ENCODE measurements around the gene IL32.
A peak's percentile ranks its signal among the peaks of the same experiment; 100 is the strongest.

The IL32 gene, protein sequence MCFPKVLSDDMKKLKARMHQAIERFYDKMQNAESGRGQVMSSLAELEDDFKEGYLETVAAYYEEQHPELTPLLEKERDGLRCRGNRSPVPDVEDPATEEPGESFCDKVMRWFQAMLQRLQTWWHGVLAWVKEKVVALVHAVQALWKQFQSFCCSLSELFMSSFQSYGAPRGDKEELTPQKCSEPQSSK

GRCh38 chr16:3065069-3065741, at the start of gene IL32:
Gene IL32, plus strand, starts transcription at chr16:3065640. Its CDS starts 172 bp downstream, at chr16:3065812.
- no peak for DNase-seq (ENCODE audit: low read depth)

DNA sequence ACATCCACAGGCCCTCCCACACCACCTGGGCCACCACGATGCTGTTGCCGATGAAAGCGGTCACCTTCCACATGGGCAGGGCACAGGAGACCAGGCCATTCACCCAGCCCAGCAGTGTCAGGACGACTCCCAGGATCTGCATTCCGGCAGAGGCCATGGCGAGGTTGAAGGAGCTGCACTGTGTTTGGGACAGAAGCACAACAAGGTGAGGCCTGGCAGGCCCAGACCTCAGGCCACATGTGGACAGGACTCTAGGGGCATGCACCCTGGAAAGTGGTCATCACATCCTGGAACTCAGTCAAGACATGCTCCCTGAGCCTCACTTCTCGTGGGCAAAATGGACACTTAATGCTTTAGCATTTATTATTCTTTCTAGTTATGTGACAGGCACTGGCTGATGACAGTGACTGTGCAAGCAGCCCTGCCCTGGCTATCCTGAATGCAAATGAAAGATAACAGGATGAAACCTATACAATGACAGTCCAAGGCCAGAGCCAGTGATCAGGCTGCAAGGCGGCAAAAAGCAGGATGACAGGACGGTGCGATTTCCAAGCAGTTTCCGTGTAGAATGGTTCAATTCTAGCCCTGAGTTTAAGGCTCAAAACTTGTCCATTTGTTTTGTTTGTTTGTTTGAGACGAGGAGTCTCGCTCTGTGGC, 49.4 kb upstream of the IL32 start:
- DNase-seq (ENCODE audit: low read depth): no peak

DNA sequence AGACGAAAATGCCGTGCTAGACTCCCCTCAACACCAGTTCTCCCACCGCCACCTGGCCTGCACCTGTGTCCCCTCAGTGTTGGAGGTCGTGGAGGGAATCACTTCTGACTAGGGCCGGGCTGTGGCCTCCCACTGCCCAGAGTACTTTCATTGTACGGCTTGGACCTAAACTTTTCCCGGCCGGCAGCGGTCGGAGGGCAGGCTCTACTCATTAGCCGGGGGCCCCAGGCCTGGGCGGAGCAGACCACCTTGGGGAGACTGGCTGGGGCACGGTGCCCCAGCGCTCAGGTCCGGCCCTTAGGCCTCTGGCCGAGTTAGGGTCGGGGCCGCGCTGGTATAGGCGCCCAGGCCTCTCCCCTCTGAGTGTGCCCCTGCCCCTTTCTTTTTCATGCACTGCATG, 48.1 kb upstream of the IL32 start:
- no peak for DNase-seq (ENCODE audit: low read depth)

DNA sequence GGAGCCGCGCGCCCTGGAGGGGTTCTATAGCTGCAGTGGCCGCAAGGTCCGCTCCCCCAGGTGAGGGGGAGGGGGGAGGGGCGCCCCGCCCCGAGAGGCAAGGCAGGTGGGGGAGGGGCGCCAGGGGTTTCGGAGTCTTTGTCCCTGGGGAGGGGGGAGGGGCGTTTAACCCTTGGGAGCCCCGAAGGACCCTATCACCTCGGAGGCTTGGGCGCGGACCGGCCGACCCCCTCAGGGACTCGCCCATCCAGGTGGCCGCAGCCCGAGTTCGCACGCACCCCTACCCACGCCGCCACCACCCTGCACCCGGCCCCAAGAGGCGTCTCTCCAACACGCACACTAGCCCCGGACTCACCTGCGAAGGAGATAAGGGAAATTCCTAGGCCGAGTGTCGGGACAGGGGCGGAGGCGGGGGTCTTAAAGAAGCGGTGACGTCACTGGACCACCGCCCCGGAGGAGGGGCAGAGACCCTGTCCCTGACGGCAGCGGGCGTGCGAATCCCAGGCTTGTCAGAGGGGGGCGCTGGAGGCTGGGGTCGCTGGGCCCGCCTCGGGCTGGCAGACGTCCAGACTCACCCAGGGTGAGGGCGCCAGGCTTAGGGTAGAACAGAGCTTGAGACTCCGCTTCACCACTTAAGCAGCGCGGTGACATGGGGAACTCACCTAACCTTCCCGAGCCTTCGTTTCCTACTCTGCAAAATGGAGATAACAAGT, 47.5 kb upstream of the IL32 start, which contains the start of gene CLDN6:
Gene CLDN6, minus strand, starts transcription at position 390 of the 713 bp plus-strand sequence. CDS start 2,162 bp downstream, outside the sequence.
- DNase-seq (ENCODE audit: low read depth): no peak

GRCh38 chr16:3019594-3020246, 45.7 kb upstream of the IL32 start:
- DNase-seq (ENCODE audit: low read depth): no peak

DNA sequence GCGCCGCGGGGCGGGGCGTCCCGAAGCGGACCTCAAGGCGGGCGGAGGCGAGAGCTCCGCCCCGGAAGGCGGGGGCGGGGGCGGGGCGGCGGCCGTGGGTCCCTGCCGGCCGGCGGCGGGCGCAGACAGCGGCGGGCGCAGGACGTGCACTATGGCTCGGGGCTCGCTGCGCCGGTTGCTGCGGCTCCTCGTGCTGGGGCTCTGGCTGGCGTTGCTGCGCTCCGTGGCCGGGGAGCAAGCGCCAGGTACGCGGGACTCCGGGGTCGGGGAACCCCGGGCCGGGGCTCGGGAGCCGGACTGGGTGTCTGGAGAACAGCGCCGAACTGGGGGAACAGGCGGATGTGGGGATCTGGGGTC, 45.2 kb upstream of the IL32 start, which contains the start of gene TNFRSF12A:
Gene TNFRSF12A, plus strand, starts transcription at position 122 of the 357 bp plus-strand sequence. Its CDS starts 30 bp downstream, at position 152.
- DNase-seq (ENCODE audit: low read depth): peak; percentile 35

DNA sequence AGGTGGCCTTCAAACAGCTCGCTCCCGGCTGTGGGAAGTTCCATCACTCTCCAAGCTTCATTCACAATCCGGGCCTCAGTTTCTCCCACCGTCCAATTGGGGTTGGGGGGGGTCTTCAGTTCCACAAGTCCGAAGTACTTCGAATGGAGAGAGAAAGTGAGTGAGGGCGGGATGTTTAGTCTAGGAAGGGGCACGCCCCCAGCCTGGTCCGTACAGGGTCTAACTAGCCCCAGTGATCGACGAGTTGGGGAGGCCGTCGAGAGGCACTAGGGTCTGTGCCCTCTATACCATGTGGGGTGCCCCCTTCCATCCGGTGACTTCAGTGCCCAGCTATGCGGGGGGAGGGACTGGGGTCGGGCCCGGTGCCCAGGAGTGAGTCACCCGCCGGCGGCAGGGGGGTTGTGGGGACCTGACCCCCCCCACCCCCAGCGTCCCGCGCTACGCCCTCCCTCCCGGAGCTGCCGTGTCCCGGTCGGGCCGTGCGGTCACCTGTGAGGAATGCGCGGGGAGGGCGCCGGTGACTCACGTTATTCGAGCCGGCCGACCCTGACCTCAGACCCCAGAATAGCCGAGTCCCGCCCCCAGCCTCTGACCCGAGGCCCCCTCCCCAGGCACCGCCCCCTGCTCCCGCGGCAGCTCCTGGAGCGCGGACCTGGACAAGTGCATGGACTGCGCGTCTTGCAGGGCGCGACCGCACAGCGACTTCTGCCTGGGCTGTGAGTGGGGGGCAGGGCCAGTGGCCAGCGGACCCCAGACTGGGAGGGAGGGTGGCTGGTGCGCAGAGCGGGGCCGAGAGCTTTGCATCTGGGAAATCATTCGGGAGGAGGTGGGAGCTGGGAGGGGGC, 44.6 kb upstream of the IL32 start:
- peak; percentile 80 for DNase-seq (ENCODE audit: low read depth)

- DNase-seq (ENCODE audit: low read depth): peak; percentile 89
Observed at GRCh38 chr16:3021449-3022207, 43.8 kb upstream of the IL32 start.

DNA sequence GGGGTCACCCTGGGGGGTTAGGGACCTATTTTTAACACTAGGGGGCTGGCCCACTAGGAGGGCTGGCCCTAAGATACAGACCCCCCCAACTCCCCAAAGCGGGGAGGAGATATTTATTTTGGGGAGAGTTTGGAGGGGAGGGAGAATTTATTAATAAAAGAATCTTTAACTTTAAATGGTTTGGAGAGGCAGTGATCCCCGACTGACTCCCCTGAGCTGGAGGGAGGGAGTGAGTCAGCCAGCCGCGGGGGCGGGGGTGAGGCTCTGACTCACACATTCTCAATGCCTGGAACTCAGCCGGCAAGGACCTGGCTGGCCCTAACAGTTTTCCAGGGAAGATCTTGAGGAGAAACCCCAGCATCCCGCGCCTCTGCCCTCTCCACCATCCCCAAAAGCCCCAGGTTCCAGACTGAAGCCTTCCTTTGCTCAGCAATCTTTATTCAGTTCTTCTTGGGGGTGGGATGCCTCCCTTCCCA, 43.2 kb upstream of the IL32 start:
- DNase-seq (ENCODE audit: low read depth): peak; percentile 94

GRCh38 chr16:3022684-3023414, 42.6 kb upstream of the IL32 start:
- DNase-seq (ENCODE audit: low read depth): peak; percentile 34

DNA sequence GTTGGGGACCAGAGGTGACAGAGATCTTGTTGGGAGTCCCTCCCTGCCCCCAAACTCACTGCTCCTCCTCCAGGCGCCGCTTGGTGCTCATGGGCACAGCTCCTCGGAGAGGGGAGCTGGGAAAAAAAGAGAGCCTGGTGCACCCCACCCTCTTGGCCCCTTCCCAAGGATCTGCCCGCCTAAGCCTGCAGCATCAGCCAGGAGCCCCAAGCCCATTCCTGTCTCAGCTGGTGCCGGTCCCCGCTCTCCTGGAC, 42.1 kb upstream of the IL32 start:
- DNase-seq (ENCODE audit: low read depth): peak; percentile 72

DNA sequence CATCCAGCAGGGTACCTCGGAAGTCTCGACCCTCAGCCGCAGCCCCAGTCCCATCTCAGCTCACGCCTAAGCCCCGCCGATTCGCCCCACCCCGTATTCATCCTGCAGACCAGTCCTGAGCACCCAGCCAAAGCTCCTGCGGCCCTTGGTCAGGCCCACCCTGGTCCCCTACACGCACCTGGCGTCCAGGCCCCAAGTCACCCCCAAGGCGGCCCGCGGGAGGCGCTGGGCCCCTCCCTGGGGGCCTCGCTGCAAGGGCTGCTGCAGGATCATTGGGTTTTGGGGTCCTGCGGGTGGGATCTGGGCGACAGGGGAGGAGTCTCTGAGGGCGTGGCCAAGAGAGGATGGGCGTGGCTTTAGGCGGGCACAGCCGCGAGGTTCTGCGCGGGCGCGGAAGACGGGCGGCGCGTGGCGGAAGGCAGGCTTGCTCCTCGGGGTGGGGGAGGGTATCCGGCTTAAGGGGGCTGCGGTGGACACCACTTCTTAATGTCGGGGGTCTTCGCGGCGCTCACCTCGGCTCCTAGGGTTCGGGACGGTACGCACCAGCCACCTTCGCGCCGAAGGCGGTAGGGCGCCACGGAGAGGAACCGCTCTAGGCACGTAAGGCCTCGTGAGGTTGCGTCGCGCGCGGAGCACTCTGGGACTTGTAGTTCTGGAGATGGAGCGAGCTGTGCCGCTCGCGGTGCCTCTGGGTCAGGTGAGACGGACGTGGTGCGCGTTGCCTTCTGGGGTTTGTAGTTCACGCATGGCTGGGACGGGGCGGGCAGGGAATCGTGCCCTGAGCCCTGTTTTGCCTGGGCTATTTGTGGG, 41.6 kb upstream of the IL32 start, which contains the start of the genes HCFC1R1 and THOC6:
Gene HCFC1R1, minus strand, starts transcription at position 274 of the 810 bp plus-strand sequence. Its CDS starts 1 bp downstream, at position 273.
Gene THOC6, plus strand, starts transcription at position 367 of the 810 bp plus-strand sequence. Its CDS starts 292 bp downstream, at position 659.
- peak; percentile 96 for DNase-seq (ENCODE audit: low read depth)

- DNase-seq (ENCODE audit: low read depth): no peak
Observed at GRCh38 chr16:3025032-3026002, 40.1 kb upstream of the IL32 start.

- no peak for DNase-seq (ENCODE audit: low read depth)
Observed at GRCh38 chr16:3026003-3026378, 39.4 kb upstream of the IL32 start.

GRCh38 chr16:3026609-3027488, 38.6 kb upstream of the IL32 start:
- DNase-seq (ENCODE audit: low read depth): no peak

DNA sequence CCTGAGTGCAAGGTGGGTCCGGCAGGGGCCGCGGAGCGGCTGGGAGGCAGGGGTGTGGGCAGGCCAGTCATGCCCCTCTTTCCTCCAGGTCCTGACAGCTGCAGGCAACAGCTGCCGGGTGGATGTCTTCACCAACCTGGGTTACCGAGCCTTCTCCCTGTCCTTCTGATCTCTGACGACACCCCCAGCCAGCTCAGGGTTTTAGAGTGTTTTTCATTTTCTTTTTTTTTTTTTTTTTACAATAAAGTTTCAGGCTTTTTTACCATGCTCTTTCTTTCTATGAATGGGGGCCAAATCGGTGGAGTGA, 38.0 kb upstream of the IL32 start:
- DNase-seq (ENCODE audit: low read depth): no peak

Measured in fibroblast of the conjunctiva (primary cell).